DMS153 (cell line): Measurements from ENCODE around the gene F8.
A peak's percentile ranks its signal among the peaks of the same experiment; 100 is the strongest.
"Not testable (repeated sequence)": the region's sequence is repeated elsewhere in the genome, so short reads cannot be mapped to it uniquely, and the experiment has no call there.

ENCODE experiments used
- DNase-seq: peaks from one replicate; lab custom pipeline; 2025; lab: John Stamatoyannopoulos, UW

F8 gene

GRCh38 chrX:155031657-155032056 is 9.1 kb upstream of the F8 start:
- no peak for DNase-seq

DNA sequence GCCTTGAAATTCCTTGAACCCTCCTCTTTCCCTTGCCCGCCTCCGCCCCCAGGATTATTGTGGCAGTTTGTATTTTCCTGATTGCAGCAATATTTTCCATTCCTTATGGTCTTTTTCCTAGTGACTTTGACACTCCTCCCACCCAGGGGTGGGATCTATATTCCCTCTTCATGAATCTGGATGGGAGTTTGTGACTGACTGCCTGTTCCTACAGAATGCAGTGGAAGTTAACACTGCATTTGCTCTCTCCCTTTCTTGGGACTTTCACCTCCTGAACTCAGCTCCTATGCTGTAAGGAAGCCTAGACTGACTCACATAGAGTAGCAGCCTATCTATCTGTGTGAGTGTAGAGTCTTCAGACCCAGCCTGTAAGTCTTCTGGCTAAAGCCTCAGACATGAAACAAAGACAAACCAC is 6.4 kb upstream of the F8 start:
- DNase-seq = no peak

DNA sequence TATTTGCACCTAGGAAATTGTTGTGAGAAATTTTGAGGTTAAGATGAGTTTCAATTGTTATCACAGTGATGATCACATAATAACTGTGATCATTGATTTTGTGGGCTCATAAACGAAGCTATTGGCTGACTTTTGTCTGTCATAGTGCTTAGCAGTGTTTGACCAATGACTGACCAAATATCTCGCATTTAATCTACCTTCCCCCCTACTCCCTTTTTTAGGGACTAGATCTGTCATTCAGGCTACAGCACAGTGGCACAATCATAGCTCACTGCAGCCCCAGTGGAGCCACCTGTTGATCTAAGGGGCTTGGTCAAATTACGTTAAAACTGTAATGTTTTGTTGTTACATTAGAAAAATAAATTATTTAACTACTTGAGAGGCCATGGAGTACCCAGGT is 5.6 kb upstream of the F8 start:
- no peak for DNase-seq

DNA sequence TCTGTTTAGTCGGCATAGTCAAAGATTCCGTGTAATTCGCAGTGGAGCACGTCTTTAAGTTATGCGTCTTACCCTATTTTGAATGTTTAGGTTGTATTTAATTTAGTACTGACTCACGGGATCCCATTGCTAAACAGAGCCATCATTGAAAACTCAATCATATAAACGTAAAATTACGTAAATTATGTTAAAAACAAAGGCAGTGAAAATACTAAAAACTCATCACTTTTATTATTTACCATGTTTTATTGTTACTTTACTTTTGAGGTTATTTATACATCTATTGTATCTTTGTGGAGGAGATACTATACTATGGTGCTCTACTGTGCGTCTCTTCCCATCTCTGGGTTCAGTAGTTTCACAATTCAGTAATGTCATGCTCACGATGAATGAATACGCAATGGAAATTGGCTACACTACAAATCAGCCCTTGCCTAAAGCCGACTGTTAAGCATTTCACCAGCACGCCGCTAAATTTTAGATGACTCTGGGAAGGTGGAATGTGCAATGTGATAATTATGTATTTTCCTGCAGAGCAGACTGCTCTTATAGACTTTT is 5.1 kb upstream of the F8 start:
- DNase-seq = peak; percentile 21

GRCh38 chrX:155026727-155027508 is 4.4 kb upstream of the F8 start, which contains the start of gene FUNDC2:
TSS of gene FUNDC2 (plus strand) at chrX:155026844. CDS start at chrX:155026939, 95 bp downstream.
- DNase-seq = peak; percentile 96

DNA sequence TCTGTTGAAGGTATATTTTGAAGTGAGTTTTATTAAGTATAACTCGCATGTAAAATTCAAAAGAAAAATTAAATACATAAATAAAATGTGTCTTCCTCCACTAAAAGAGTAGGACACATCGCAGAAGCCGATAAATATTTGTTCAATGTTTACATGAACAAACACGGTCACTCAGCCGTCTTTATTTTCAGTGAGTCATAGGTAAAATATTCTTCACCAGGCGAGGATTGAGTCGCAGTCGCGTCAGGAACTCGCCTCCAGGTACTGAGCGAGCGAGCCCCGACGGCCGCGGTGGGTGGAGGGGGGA is 3.9 kb upstream of the F8 start:
- DNase-seq = no peak

GRCh38 chrX:155023907-155024833 is 1.6 kb upstream of the F8 start:
- no peak for DNase-seq

DNA sequence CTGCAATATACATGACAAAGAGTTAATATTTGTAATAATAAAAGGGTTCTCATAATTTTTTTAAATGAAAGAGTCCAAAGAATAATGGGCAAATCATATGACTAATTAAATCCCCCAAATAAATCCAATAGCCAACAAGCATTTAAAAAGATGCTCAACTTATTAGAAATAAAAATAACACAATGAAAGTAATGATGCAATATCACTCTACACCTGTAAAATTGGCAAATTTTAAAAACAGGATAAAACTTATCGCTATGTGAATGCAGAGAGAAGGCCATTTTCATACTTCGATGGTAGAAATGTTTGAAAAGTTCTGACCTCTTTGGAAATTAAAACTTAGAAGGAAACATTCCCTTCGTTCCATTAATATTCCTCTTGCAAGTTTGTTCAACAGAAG is 1.9 kb downstream of the F8 start:
- no peak for DNase-seq

DNA sequence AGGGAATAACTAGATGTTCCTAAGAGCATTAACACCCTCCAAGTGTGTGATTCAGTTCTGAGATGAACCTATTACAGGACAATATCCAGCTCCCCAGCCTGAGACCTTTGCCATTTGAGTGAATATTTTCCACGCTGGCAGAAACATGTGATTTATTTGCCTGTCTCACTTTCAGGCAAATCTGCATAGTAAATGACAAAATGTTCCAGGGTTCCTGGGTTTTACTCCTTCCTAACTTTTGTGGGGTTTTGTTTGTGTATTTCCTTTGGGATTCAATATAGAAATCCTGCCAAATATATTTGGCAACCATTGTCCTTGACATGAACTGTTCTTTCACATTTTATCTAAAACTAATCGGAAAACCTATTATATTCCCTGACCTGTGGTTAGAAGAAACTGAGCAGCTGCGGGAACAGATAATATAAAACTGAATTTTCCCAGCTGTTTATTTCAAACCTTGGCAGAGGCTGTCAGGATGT is 12.5 kb downstream of the F8 start:
- DNase-seq = no peak

DNA sequence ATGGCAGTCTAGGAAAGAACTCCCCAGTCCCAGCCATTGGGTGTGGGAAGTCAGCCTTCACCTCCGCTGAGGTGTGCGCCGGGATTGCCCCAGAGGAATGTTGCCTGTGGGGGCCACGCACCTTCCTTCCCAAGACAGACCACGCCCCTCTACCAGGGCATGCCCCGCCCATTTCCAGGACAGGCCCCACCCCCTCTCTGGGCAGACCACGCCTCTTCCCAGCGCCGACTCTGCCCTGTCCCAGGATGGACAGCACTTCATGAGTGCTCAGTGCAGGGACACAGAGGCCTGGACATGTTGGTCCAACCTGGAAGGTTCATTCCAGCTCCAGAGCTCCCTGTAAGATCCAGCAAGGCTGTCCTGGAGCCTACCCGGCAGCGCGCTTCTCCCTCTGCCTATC is 13.9 kb downstream of the F8 start:
- not testable (repeated sequence) for DNase-seq

DNA sequence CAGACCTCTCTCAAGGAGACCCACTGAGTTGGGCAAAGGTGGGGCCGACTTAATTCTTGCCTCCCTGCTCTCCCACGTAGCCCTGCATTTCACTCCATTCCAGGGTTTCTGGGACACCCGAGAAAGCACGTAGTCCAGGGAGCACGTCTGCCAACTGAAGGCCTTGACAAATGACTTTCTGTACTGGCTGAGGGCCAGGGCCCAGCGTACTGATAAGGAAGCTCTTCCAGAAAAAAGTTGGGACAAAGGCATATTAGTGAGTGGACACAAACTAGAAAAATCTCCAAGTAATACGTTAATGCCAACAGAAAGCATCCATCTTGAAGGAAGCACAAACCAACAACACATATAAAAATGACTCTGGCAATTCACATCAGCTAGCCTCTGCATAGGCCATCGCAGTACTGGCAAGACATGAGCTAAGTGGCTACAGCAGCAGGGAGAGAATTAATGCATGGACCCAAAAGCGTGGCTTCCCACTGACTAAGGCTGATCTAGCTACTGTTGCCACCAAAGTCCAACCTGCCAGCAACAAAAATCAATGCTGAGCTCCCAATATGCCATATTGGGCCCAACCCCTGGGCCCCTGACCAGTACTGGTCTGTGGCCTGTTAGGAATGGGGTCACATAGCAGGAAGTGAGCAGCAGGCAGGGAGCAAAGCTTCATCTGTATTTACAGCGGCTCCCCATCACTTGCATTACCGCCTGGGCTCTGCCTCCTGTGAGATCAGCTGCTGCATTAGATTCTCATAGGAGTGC is 15.4 kb downstream of the F8 start:
- not testable (repeated sequence) for DNase-seq

DNA sequence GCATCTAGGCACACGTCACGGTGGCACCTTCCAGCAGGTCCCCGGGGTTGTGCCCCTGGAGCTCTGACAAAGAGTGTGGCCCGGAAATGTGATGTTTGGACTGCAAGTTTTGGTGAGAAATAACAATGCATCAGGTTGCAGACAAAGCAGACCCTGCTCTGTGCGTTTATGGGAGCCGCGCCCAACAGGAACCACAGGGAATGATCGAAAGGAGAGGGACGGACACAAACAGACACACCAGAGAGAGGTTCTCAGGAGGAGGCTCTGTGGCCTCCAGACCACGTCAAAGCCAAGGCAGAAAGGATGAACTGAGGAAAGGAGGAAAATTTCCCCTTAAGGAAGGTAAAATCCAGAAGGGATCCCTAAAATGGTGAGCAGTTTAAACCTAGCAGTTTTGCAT is 16.1 kb downstream of the F8 start:
- DNase-seq = not testable (repeated sequence)

- no peak for DNase-seq
Measured at GRCh38 chrX:155005190-155005589, 17.3 kb downstream of the F8 start.

GRCh38 chrX:155001873-155002272 is 20.6 kb downstream of the F8 start:
- no peak for DNase-seq

DNA sequence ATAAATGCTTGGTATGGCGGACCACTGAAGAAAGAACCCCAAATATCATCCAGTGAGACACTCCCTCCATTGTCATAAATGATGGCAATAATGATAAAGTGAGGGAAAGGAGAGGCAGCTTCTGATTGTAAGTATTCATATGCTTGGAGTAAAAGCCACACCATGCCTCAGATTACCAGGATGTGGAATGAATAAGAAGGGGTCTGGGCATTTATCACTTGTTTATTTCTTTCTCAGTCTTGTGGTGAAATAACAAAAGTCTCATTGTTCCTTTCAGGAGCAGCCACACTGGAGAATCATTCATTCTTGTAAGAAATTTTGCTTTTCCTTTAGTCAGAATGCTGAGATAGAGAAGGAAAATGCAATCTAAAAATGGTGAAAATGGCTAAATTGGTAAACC is 21.7 kb downstream of the F8 start:
- no peak for DNase-seq

- DNase-seq = no peak
Measured at GRCh38 chrX:154998204-154998880, 24.2 kb downstream of the F8 start.

DNA sequence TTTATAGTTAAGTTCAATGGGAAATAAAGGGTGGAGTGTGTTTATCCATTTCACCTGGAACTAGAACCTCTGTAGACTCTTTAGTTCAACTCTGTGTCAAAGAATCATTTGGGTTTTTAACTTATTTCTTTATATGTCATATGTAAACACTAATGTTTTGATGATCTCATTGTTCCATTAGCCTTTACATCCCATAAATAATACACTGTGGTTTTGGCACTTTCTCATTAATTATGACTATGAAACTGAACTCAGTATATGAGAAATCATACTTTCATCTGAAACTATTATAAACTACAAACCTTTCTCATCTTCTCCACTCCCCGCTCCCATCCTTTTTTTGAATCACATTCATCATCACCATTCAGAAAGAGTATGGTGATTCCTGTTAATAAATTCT is 31.0 kb downstream of the F8 start:
- no peak for DNase-seq

- DNase-seq = no peak
Measured at GRCh38 chrX:154991039-154991438, 31.5 kb downstream of the F8 start.

DNA sequence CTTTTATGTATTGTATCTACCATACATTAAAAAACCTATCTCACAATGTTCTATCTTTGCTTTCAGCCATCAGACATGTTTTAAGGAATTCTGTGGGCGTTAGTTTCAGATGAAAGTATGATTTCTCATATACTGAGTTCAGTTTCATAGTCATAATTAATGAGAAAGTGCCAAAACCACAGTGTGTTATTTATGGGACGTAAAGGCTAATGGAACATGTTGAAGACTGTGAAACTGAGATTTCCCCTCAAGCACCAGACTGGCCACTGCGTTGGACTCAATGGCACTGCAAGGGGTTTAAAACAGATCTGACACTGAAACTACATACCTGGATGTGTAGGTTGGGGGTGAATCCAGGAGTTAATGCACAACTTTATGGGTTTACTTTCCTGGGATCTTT is 32.0 kb downstream of the F8 start:
- no peak for DNase-seq

GRCh38 chrX:154988719-154989118 is 33.8 kb downstream of the F8 start:
- no peak for DNase-seq

DNA sequence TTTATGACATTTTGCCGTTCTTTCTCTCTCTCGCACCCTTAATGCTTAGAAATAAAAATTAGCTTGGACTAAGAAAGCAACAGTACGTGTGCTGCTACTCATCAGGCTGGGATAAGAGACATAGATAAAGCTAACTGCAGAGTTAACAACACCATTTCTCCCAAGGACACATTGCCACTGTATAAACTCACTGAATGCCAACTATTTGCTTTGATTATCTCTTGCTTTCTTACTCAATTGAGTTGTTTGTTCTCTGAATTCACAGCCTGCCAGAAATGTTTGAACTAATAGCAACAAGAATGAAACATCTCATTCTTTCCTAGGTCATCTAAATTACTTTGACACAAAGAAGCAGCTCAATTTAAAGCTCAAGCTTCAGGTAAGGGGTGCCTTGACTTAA is 34.6 kb downstream of the F8 start:
- DNase-seq = no peak
